Uterus (tissue), 4 donors: ENCODE data around the gene CPHXL2. TPM values are rescaled to one million over a fixed set of nuclear protein-coding genes. Genes with fewer than 3 reads are reported as not detected.

Experiments used
- DNase-seq, 2 donors: peaks; one replicate each; pipeline ENCODE4 v3.0.0-alpha.2; 2019 to 2020
- H3K27ac ChIP-seq, 2 donors: fragments of 200-600 bp; sonication (generic); 1 replicate in 1 of 2; 2 replicates in 1 of 2; pipeline ENCODE4 v1.5.1; 2016 to 2018
- H3K27me3 ChIP-seq, 2 donors: fragments of 200-600 bp; sonication (generic); one replicate each; pipeline ENCODE4 v1.5.1; 2018 to 2019; ENCODE audit warnings: control low read depth in 1 of 2
- H3K36me3 ChIP-seq, 2 donors: fragments of 200-600 bp; sonication (generic); one replicate each; pipeline ENCODE4 v1.5.1; 2019; ENCODE audit warnings: control low read depth in 1 of 2
- H3K4me1 ChIP-seq, 2 donors: fragments of 200-600 bp; sonication (generic); one replicate each; pipeline ENCODE4 v1.5.1; 2018 to 2019; ENCODE audit warnings: control low read depth in 1 of 2
- H3K4me3 ChIP-seq, 2 donors: fragments of 200-600 bp; sonication (generic); 1 replicate in 1 of 2; 2 replicates in 1 of 2; pipeline ENCODE4 v1.5.1; 2018 to 2019; ENCODE audit warnings: mild to moderate bottlenecking in 1 of 2
- H3K9me3 ChIP-seq, 2 donors: fragments of 200-600 bp; sonication (generic); one replicate each; pipeline ENCODE4 v1.5.1; 2019; ENCODE audit warnings: control low read depth in 1 of 2
- POLR2A ChIP-seq, 2 donors: fragments of 450-650 bp; IDR thresholded peaks; one replicate each; pipeline ENCODE4 v1.6.1; 2016; ENCODE audit warnings: antibody characterized with exemption in 2 of 2, mild to moderate bottlenecking in 1 of 2, moderate library complexity in 1 of 2
- intact Hi-C: fragments of 100-400 bp; cut with DNase I; formaldehyde crosslinking; loops from one replicate; pipeline ENCODE4 v1.15.1; 2023; ENCODE audit warnings: low total_unique reads
- total RNA-seq, 4 donors: library from RNA; depleted of rRNA in 3 of 4; stranded (reverse); fragments of >200 nt in 3 of 4; gene quantifications; one replicate each; pipeline versions ENCODE4 v1.1.0 to v1.2.4, GENCODE V29; 2014 to 2023
- TF ChIP-seq, protein P1 (sequence below), 4 experiments: fragments of 200-600 bp in 2 of 4; fragments of 450-650 bp in 2 of 4; sonication (generic) in 2 of 4; IDR thresholded peaks; one replicate each; pipeline ENCODE4 v1.5.1; 2016 to 2019; ENCODE audit warnings: antibody characterized with exemption in 4 of 4, mild to moderate bottlenecking in 2 of 4, moderate library complexity in 1 of 4
- donor health status: DM: yes; HTN: yes; CAD: no.

The CPHXL2 gene
- total RNA-seq, 4 donors from 2014 or later, result not detected

DNA sequence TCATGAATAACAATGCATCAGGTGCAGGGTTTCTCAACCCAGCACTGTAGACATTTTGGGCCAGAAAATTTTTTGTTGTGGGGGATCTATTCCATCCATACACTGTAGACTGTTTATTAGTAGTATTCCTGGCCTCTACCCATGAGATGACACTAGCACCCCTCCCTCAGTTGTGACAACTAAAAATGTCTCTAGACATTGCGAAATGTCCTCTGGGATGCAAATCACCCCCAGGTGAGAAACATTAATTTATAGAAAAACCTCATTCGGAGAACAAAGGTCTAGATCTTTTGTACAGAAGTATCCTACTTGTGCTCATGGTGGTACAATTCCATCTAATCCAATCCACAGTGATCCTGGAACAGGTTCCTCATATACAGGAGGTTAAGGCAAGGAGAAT, 58.0 kb downstream of the CPHXL2 start:
- Histone ChIP-seq H3K27me3 (no peaks in the 10 kb centered on the region), H3K27ac (no peak overlapping the region), H3K36me3 (no peaks in the 10 kb centered on the region), H3K4me3 (no peak overlapping the region), H3K9me3 (no peaks in the 10 kb centered on the region), H3K4me1 (no peaks in the 10 kb centered on the region)
- no peak for DNase-seq
- intact Hi-C loops, result no loop called here
- TF ChIP-seq, protein P1, sequence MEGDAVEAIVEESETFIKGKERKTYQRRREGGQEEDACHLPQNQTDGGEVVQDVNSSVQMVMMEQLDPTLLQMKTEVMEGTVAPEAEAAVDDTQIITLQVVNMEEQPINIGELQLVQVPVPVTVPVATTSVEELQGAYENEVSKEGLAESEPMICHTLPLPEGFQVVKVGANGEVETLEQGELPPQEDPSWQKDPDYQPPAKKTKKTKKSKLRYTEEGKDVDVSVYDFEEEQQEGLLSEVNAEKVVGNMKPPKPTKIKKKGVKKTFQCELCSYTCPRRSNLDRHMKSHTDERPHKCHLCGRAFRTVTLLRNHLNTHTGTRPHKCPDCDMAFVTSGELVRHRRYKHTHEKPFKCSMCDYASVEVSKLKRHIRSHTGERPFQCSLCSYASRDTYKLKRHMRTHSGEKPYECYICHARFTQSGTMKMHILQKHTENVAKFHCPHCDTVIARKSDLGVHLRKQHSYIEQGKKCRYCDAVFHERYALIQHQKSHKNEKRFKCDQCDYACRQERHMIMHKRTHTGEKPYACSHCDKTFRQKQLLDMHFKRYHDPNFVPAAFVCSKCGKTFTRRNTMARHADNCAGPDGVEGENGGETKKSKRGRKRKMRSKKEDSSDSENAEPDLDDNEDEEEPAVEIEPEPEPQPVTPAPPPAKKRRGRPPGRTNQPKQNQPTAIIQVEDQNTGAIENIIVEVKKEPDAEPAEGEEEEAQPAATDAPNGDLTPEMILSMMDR (IDR thresholded peaks at IDR 0.05), result no peak
- no peak for TF ChIP-seq POLR2A (IDR thresholded peaks at IDR 0.05)

DNA sequence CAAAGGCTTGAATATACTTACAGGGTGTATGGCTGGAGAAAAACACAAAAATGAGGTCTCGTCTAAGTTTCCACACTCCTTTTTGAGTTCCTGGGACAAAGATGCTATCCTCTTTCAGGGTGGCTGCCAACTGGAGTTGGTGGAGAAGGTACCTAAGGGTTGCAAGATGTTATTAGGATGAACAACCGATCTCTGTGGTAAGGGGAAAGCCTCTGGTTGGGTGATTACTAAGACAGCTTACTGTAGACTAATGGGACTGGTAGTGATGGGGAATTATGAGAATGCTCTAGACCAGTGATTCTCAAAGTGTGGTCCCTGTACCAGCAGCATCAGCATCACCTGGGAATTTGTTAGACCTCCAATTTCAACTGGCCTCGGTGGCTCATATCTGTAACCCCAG, 59.7 kb downstream of the CPHXL2 start:
- no peak for DNase-seq
- Histone ChIP-seq H3K27me3 (no peaks in the 10 kb centered on the region), H3K4me3 (no peak overlapping the region), H3K4me1 (no peaks in the 10 kb centered on the region), H3K9me3 (no peaks in the 10 kb centered on the region), H3K27ac (no peak overlapping the region), H3K36me3 (no peaks in the 10 kb centered on the region)
- TF ChIP-seq, protein P1 (IDR thresholded peaks at IDR 0.05), result no peak
- no peak for TF ChIP-seq POLR2A (IDR thresholded peaks at IDR 0.05)
- intact Hi-C loops, result no loop called here

DNA sequence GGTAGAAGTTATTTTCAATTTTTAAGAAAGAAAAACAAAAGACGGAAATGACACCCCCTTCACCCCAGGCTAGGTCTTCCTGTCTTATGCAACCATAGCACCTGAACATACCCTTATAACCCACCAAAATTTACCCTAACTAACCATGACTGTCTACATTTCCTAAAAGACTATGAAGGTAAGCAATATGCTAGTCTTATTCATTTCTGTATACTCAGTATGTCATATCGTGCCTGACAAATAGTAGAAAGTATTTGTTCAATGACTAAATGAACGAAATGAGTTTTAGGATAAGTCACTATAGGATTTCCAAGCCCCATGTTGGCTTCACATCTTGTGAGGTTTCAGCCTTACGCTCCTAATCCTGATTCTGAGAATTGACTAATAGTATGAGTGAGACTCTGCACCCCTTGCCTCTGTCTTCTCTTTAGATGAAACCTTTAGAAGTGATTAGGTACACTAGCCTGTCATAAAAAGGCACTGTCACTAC, 60.2 kb downstream of the CPHXL2 start:
- no peak overlapping the region for H3K27ac ChIP-seq
- H3K4me3 ChIP-seq, result no peak overlapping the region
- H3K9me3 ChIP-seq, result no peaks in the 10 kb centered on the region
- no peak for TF ChIP-seq POLR2A (IDR thresholded peaks at IDR 0.05)
- TF ChIP-seq, protein P1 (IDR thresholded peaks at IDR 0.05), result no peak
- H3K36me3 ChIP-seq, result no peaks in the 10 kb centered on the region
- no peaks in the 10 kb centered on the region for H3K27me3 ChIP-seq
- intact Hi-C loops, result no loop called here
- no peaks in the 10 kb centered on the region for H3K4me1 ChIP-seq
- DNase-seq, result no peak

DNA sequence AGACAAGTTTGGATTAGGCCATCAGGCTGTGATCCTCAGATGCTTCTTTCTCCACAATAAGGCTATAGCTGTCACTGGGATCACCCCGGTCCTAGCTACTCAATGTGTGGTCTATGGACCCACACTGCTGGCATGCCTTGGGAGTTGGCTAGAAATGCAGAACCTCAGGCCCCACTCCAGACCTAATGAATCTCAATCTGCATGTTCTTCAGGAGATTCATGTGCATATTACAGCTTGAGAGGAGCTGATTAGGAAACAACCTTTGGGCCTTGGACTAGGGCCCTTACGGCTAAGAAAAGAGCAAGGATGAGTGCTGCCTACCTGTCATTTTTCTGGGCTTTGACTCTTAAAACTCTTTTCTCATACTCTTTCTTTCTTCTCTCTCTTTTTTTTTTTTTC, 61.2 kb downstream of the CPHXL2 start:
- Histone ChIP-seq H3K4me1 (no peaks in the 10 kb centered on the region), H3K27me3 (no peaks in the 10 kb centered on the region), H3K27ac (no peak overlapping the region), H3K9me3 (no peaks in the 10 kb centered on the region), H3K36me3 (no peaks in the 10 kb centered on the region), H3K4me3 (no peak overlapping the region)
- DNase-seq, result no peak
- intact Hi-C loops, result no loop called here
- TF ChIP-seq, protein P1 (IDR thresholded peaks at IDR 0.05), result no peak
- TF ChIP-seq POLR2A (IDR thresholded peaks at IDR 0.05), result no peak

DNA sequence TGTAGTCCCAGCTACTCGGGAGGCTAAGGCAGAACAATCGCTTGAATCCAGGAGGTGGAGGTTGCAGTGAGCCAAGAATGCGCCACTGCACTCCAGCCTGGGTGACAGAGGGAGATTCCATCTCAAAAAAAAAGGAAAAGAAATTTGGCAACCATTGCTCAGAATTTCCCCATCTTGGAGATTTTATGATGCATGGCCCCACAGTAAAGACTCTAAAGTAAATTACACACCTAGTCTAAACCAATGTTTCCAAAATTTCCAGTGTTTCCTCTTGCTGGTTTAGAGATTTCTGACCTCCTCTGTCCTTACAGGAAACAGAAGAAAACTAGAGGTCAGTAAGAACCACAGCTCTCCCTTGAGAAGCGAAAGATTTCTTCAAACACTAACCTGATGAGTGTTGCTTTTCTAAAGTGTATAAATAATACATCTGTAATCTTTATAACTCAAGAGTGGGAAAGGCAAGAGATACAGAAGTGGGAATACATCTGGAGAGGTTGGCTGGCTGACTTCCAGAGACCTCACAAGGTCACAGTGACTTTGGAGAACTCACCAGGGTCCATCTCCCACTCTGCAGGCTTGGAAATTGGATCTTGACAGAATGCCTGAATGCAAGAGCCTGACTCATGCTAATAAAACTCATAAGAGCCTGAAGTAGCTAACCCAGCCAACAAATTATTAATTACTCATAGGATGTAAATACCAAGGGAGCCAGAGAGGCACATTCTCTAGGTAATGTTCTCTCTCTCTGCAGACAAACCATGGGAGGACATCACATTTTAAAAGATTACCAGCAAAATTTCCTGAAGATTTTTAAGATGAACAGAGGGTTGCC, 62.5 kb downstream of the CPHXL2 start:
- H3K4me3 ChIP-seq, result no peak overlapping the region
- no peaks in the 10 kb centered on the region for H3K9me3 ChIP-seq
- no peak for DNase-seq
- H3K36me3 ChIP-seq, result no peaks in the 10 kb centered on the region
- no peaks in the 10 kb centered on the region for H3K27me3 ChIP-seq
- no peak overlapping the region for H3K27ac ChIP-seq
- intact Hi-C loops, result no loop called here
- TF ChIP-seq, protein P1 (IDR thresholded peaks at IDR 0.05), result no peak
- TF ChIP-seq POLR2A (IDR thresholded peaks at IDR 0.05), result no peak
- no peaks in the 10 kb centered on the region for H3K4me1 ChIP-seq
